ENCODE results near the gene ADCY4.

The ADCY4 gene

GRCh38 chr14:24271134-24271833 is 63.6 kb downstream of the ADCY4 start, which contains the start of gene RABGGTA:
RABGGTA (minus strand) TSS chr14:24271597; CDS start chr14:24271115, 482 bp downstream.
- DNase-seq = peak; percentile 96

- no peak for DNase-seq
Measured at GRCh38 chr14:24270537-24271133, 64.2 kb downstream of the ADCY4 start.

GRCh38 chr14:24269910-24270536 is 64.8 kb downstream of the ADCY4 start:
- DNase-seq = no peak

DNA sequence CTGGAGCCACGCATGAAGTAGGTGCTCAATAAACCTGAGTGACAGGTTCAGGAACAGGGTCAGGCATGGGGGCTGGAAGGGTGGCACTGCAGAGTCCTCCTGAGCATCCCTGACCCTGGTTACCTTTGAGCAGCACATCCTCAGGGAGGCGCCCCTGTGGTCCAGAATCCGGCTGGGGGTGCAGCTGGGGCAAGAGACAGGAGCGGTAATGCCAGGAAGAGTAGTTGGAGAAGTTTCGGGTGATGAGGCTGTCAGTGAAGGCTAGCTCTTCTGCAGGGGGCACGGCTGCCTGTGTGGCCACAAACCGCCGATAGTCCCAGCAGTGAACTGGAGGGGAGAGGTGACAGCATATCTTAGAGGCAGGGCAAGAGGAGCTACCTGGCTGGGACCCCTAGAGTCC is 65.5 kb downstream of the ADCY4 start:
- DNase-seq = no peak
